ENCODE results near the gene SRPK1.
A peak's percentile ranks its signal among the peaks of the same experiment; 100 is the strongest.
"Not testable (repeated sequence)": the region's sequence is repeated elsewhere in the genome, so short reads cannot be mapped to it uniquely, and the experiment has no call there.

SRPK1 gene

GRCh38 chr6:35929601-35930000 lies 8.7 kb upstream of the SRPK1 start:
- no peak for DNase-seq

GRCh38 chr6:35926509-35927215 lies 5.8 kb upstream of the SRPK1 start:
- DNase-seq = no peak

- DNase-seq = no peak
These were observed 5.1 kb upstream of the SRPK1 start for GRCh38 chr6:35925961-35926360.

- DNase-seq = no peak
These were observed 3.2 kb upstream of the SRPK1 start for GRCh38 chr6:35924146-35924545.

GRCh38 chr6:35922139-35922554 lies 1.2 kb upstream of the SRPK1 start:
- no peak for DNase-seq

- peak; percentile 80 for DNase-seq
These were observed 809 bp downstream of the SRPK1 start for GRCh38 chr6:35919827-35920751.

- peak; percentile 9 for DNase-seq
These were observed 1.6 kb downstream of the SRPK1 start for GRCh38 chr6:35919085-35919826.

GRCh38 chr6:35916893-35917292 lies 4.0 kb downstream of the SRPK1 start:
- not testable (repeated sequence) for DNase-seq

- no peak for DNase-seq
These were observed 4.8 kb downstream of the SRPK1 start for GRCh38 chr6:35916056-35916455.

GRCh38 chr6:35914536-35914935 lies 6.4 kb downstream of the SRPK1 start:
- DNase-seq = no peak

- no peak for DNase-seq
These were observed 8.8 kb downstream of the SRPK1 start for GRCh38 chr6:35911871-35912653.

GRCh38 chr6:35909571-35909970 lies 11.3 kb downstream of the SRPK1 start:
- not testable (repeated sequence) for DNase-seq

- not testable (repeated sequence) for DNase-seq
These were observed 12.0 kb downstream of the SRPK1 start for GRCh38 chr6:35908753-35909401.

- no peak for DNase-seq
These were observed 13.1 kb downstream of the SRPK1 start for GRCh38 chr6:35907750-35908149.

GRCh38 chr6:35906499-35906846 lies 14.4 kb downstream of the SRPK1 start:
- no peak for DNase-seq

- no peak for DNase-seq
These were observed 14.9 kb downstream of the SRPK1 start for GRCh38 chr6:35905841-35906498.

- DNase-seq = no peak
These were observed 15.6 kb downstream of the SRPK1 start for GRCh38 chr6:35905141-35905785.

GRCh38 chr6:35903679-35904078 lies 17.2 kb downstream of the SRPK1 start:
- DNase-seq = no peak

- DNase-seq = no peak
These were observed 20.4 kb downstream of the SRPK1 start for GRCh38 chr6:35900448-35900847.

GRCh38 chr6:35898003-35898402 lies 22.9 kb downstream of the SRPK1 start:
- no peak for DNase-seq

GRCh38 chr6:35897486-35897885 lies 23.4 kb downstream of the SRPK1 start:
- DNase-seq = no peak
